ENCODE results near the gene GDNF. TPM values are rescaled to one million over a fixed set of nuclear protein-coding genes. Genes with fewer than 3 reads are reported as not detected.

Gene GDNF
- total RNA-seq, 1 donor: 0.54 TPM

- H3K4me3 ChIP-seq (ENCODE audit: low read depth, low read length): peak overlapping the region; percentile 33
- TF ChIP-seq, protein P1, sequence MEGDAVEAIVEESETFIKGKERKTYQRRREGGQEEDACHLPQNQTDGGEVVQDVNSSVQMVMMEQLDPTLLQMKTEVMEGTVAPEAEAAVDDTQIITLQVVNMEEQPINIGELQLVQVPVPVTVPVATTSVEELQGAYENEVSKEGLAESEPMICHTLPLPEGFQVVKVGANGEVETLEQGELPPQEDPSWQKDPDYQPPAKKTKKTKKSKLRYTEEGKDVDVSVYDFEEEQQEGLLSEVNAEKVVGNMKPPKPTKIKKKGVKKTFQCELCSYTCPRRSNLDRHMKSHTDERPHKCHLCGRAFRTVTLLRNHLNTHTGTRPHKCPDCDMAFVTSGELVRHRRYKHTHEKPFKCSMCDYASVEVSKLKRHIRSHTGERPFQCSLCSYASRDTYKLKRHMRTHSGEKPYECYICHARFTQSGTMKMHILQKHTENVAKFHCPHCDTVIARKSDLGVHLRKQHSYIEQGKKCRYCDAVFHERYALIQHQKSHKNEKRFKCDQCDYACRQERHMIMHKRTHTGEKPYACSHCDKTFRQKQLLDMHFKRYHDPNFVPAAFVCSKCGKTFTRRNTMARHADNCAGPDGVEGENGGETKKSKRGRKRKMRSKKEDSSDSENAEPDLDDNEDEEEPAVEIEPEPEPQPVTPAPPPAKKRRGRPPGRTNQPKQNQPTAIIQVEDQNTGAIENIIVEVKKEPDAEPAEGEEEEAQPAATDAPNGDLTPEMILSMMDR (IDR thresholded peaks at IDR 0.05; ENCODE audit: insufficient read depth, low read length): no peak
- peak; percentile 26 for DNase-seq (ENCODE audit: low read depth)
These were observed 29.5 kb downstream of the GDNF start for GRCh38 chr5:37810311-37810710.

- TF ChIP-seq, protein P1 (IDR thresholded peaks at IDR 0.05; ENCODE audit: insufficient read depth, low read length): no peak
- no peak for DNase-seq (ENCODE audit: low read depth)
- H3K4me3 ChIP-seq (ENCODE audit: low read depth, low read length): no peak overlapping the region
These were observed 30.9 kb downstream of the GDNF start for GRCh38 chr5:37808945-37809344.

DNA sequence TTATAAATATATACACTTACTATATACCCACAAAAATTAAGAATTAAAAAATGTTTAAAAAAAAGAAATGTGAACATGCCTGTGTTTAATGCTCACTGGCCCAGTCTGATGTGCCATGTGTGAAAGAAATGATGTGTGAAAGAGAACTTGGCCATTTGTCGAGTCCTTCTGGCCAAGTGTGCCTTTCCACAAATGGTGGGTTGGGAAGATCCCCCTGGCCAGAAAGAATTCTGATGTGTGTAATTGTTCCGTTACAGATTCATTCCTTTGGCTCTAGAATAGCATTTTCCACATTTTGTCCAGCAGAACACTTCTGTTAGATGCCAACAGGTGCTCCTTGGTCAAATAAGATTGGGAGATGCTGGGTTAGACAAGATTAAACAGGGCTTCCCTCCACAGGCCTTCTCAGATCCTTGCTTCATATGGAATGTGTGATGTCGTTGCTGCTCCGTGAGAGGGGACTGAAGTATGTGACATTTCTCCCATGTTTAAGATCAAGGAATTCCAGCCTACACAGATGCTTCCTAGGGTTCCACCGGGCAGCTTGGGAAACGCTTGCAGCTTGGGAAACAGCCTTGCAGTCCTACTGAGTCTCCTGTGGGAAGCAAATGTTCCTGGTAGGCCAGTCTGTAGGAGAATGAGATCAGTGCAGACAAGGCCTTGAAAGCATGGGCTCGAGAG is 32.1 kb downstream of the GDNF start:
- TF ChIP-seq, protein P1 (IDR thresholded peaks at IDR 0.05; ENCODE audit: insufficient read depth, low read length): no peak
- DNase-seq (ENCODE audit: low read depth): no peak

GRCh38 chr5:37807015-37807414 is 32.8 kb downstream of the GDNF start:
- TF ChIP-seq, protein P1 (IDR thresholded peaks at IDR 0.05; ENCODE audit: insufficient read depth, low read length): no peak
- no peak for DNase-seq (ENCODE audit: low read depth)
- no peak overlapping the region for H3K4me3 ChIP-seq (ENCODE audit: low read depth, low read length)

More for the DNA sequence above, 32.1 kb downstream of the GDNF start:
- H3K4me3 ChIP-seq (ENCODE audit: low read depth, low read length): no peak overlapping the region

GRCh38 chr5:37806476-37806875 is 33.4 kb downstream of the GDNF start:
- DNase-seq (ENCODE audit: low read depth): no peak
- TF ChIP-seq, protein P1 (IDR thresholded peaks at IDR 0.05; ENCODE audit: insufficient read depth, low read length): no peak

GRCh38 chr5:37806016-37806415 is 33.8 kb downstream of the GDNF start:
- no peak overlapping the region for H3K4me3 ChIP-seq (ENCODE audit: low read depth, low read length)
- DNase-seq (ENCODE audit: low read depth): no peak
- TF ChIP-seq, protein P1 (IDR thresholded peaks at IDR 0.05; ENCODE audit: insufficient read depth, low read length): no peak

More at GRCh38 chr5:37806476-37806875, 33.4 kb downstream of the GDNF start:
- no peak overlapping the region for H3K4me3 ChIP-seq (ENCODE audit: low read depth, low read length)

- DNase-seq (ENCODE audit: low read depth): no peak
- no peak overlapping the region for H3K4me3 ChIP-seq (ENCODE audit: low read depth, low read length)
- TF ChIP-seq, protein P1 (IDR thresholded peaks at IDR 0.05; ENCODE audit: insufficient read depth, low read length): no peak
These were observed 35.4 kb downstream of the GDNF start for GRCh38 chr5:37804401-37804800.

Measured in fibroblast of the aortic adventitia (primary cell).